K562 (cell line): ENCODE measurements around the gene DNAJC25. TPM values are rescaled to one million over a fixed set of nuclear protein-coding genes. Genes with fewer than 3 reads are reported as not detected.

Experiments
- ATAC-seq: fragments of 200-7000 bp; cut with Tn5 transposase; 3 replicates; pipeline ENCODE4 v1.9.1; 2020; ENCODE audit warnings: moderate library complexity
- BruUV-seq: library from RNA; stranded (reverse); fragments of 400-500 nt; replicated peaks from 2 replicates; lab custom pipeline; 2021; lab: Mats Ljungman, UMichigan
- CTCF ChIA-PET: fragments of 300-600 bp; formaldehyde crosslinking; extraction: SDS; loops from one replicate; lab custom pipeline; 2021; ENCODE audit warnings: low intra/inter-chr PET ratio; lab: Yijun Ruan, JAX
- POLR2A ChIA-PET: fragments of 300-600, 350-650 bp; sonication (Branson Sonifier 250); formaldehyde crosslinking; extraction: SDS; loops from one replicate; lab custom pipeline; 2021; ENCODE audit warnings: antibody characterized with exemption, inconsistent platforms; lab: Yijun Ruan, JAX
- DNase-seq, 4 experiments: peaks; one replicate each; pipeline versions ENCODE4 v3.0.0 to v3.0.0-alpha.2; 2011 to 2018; ENCODE audit warnings: low spot score in 3 of 4, mixed read lengths in 3 of 4; ENCODE audit errors: extremely low read depth in 1 of 4
- FAIRE-seq: peaks from 2 replicates; lab custom pipeline; 2011; peaks lifted over from hg19 to GRCh38; lab: Jason Lieb, UNC
- H2AFZ ChIP-seq: 2 replicates; pipeline ENCODE4 v1.6.0; 2011; ENCODE audit warnings: low read depth, low read length, control low read depth, inconsistent platforms
- H3K27ac ChIP-seq: fragments of 200-600 bp; 3 replicates; pipeline ENCODE4 v1.8.0; 2011; ENCODE audit warnings: low read depth, mild to moderate bottlenecking, control low read depth, inconsistent platforms, low read length, moderate library complexity, mixed read lengths; ENCODE audit errors: extremely low read depth
- H3K27me3 ChIP-seq, 2 experiments: fragments of 300-600 bp in 1 of 2; 2 replicates in 1 of 2; 3 replicates in 1 of 2; pipeline versions ENCODE4 v1.6.0 to v1.8.0; 2011; ENCODE audit warnings: inconsistent platforms in 2 of 2, low read length in 2 of 2, mild to moderate bottlenecking in 1 of 2, mixed read lengths in 1 of 2, moderate library complexity in 1 of 2; ENCODE audit not compliant: control insufficient read depth in 2 of 2, insufficient read depth in 2 of 2
- H3K36me3 ChIP-seq: fragments of 300-600 bp; 3 replicates; pipeline ENCODE4 v1.8.0; 2011; ENCODE audit warnings: mild to moderate bottlenecking, low read length, inconsistent platforms; ENCODE audit not compliant: control insufficient read depth, insufficient read depth
- H3K4me1 ChIP-seq, 2 experiments: fragments of 200-600 bp in 1 of 2; replicated peaks in 1 of 2; 2 replicates in 1 of 2; 3 replicates in 1 of 2; pipeline versions ENCODE4 v1.5.1 to v1.8.0; 2011; ENCODE audit warnings: inconsistent platforms in 2 of 2, low read length in 2 of 2, mild to moderate bottlenecking in 1 of 2, mixed read lengths in 1 of 2, moderate library complexity in 1 of 2; ENCODE audit not compliant: control insufficient read depth in 2 of 2, insufficient read depth in 2 of 2
- H3K4me2 ChIP-seq: 2 replicates; pipeline ENCODE4 v1.6.1; 2011; ENCODE audit warnings: low read length, control low read depth, inconsistent platforms, mixed read lengths; ENCODE audit not compliant: insufficient read depth
- H3K4me3 ChIP-seq: fragments of 200-600 bp; sonication (generic), shearing (Covaris generic); 2 replicates; pipeline ENCODE4 v1.5.1; 2016; ENCODE audit warnings: control low read depth, inconsistent platforms
- H3K79me2 ChIP-seq: fragments of 200-600 bp; 3 replicates; pipeline ENCODE4 v1.8.0; 2011; ENCODE audit warnings: low read length, inconsistent platforms; ENCODE audit not compliant: control insufficient read depth, insufficient read depth
- H3K9ac ChIP-seq, 2 experiments: 2 replicates each; pipeline versions ENCODE4 v1.6.0 to v1.6.1; 2011; ENCODE audit warnings: low read depth in 2 of 2, low read length in 2 of 2, control low read depth in 1 of 2, inconsistent platforms in 1 of 2, mild to moderate bottlenecking in 1 of 2, mixed read lengths in 1 of 2; ENCODE audit not compliant: insufficient read depth in 1 of 2
- H3K9me1 ChIP-seq: one replicate; pipeline ENCODE4 v1.6.0; 2011; ENCODE audit warnings: inconsistent platforms, mild to moderate bottlenecking, low read length, moderate library complexity; ENCODE audit not compliant: control insufficient read depth, insufficient read depth
- H3K9me3 ChIP-seq: replicated peaks from 2 replicates; pipeline ENCODE4 v1.5.1; 2011; ENCODE audit warnings: low read depth, low read length, inconsistent platforms; ENCODE audit not compliant: control insufficient read depth, insufficient read depth
- H4K20me1 ChIP-seq: replicated peaks from 2 replicates; pipeline ENCODE4 v1.6.1; 2011; ENCODE audit warnings: low read length, inconsistent platforms, mixed read lengths; ENCODE audit not compliant: control insufficient read depth, insufficient read depth
- DEAF1 ChIP-seq: fragments of 450-650 bp; formaldehyde crosslinking; IDR thresholded peaks from 2 replicates; pipeline ENCODE4 v1.4.0; 2020; ENCODE audit warnings: mild to moderate bottlenecking, moderate library complexity
- TRIM28 ChIP-seq: fragments of 450-650 bp; IDR thresholded peaks from 2 replicates; pipeline ENCODE4 v1.6.1; 2017
- ZNF318 ChIP-seq, 2 experiments: fragments of 450-650 bp; IDR thresholded peaks; 2 replicates each; pipeline ENCODE4 v1.6.1; 2016; ENCODE audit warnings: mild to moderate bottlenecking in 2 of 2, borderline replicate concordance in 1 of 2, low read depth in 1 of 2, moderate library complexity in 1 of 2
- WGBS: fragments of 100-300 bp; shearing (Covaris generic); methylation state at CpG from one replicate; pipeline ENCODE4 v1.1.6; 2016; ENCODE audit warnings: low coverage, mixed read lengths; ENCODE audit not compliant: insufficient coverage; ENCODE audit errors: missing lambda C conversion rate; 5-methylcytosine and 5-hydroxymethylcytosine counted together
- in situ Hi-C: fragments of 300-500 bp; cut with MboI; formaldehyde crosslinking; loops from 4 replicates; pipeline ENCODE4 v1.15.0; 2018; ENCODE audit warnings: inconsistent platforms, mixed read lengths
- intact Hi-C: fragments of 100-400 bp; cut with micrococcal nuclease; formaldehyde crosslinking; loops from 2 replicates; pipeline ENCODE4 v1.14.2; 2022
- polyA plus RNA-seq, 8 experiments: library from polyadenylated mRNA; depleted of rRNA in 4 of 8; stranded (reverse) in 5 of 8; unstranded in 3 of 8; fragments of >200 nt; fragmentation: Nextera tagmentation in 2 of 8; fragmentation: Illumina TruSeq in 1 of 8; extraction: Ambion mirVana in 2 of 8; extraction: Trizol in 1 of 8; gene quantifications; 2 replicates each; pipeline versions ENCODE4 v1.2.1 to v1.2.3, GENCODE V29; 2011 to 2014; ENCODE audit warnings: inconsistent platforms in 1 of 8, missing spikeins in 1 of 8
- total RNA-seq, 7 experiments: library from RNA; depleted of rRNA in 6 of 7; stranded (reverse); fragments of >200 nt in 6 of 7; fragmentation: Illumina TruSeq in 2 of 7; extraction: Trizol in 2 of 7; gene quantifications; 2 replicates each; pipeline versions ENCODE4 v1.2.1 to v1.2.3, GENCODE V29; 2011 to 2021; ENCODE audit warnings: low replicate concordance in 1 of 7

DNAJC25 gene
- total and polyA plus RNA-seq, 9 of the 15 experiments (the other 6 are each of a cell fraction or from before 2014, with no cell fraction given): 3.7 to 11.2 (median 7.1) TPM

- in situ Hi-C loops (no loop called here), intact Hi-C loops (no loop called here)
- Histone ChIP-seq H3K9me3 (no peaks in the 10 kb centered on the region), H3K9me1 (no peaks in the 10 kb centered on the region), H3K9ac (no peak overlapping the region), H3K4me2 (no peak overlapping the region), H3K79me2 (no peaks in the 10 kb centered on the region), H3K27ac (no peak overlapping the region), H3K27me3 (peaks cover 0 to 4% of the 10 kb centered on the region in 2 experiments; a peak in 1 of 5 replicates), H4K20me1 (no peaks in the 10 kb centered on the region), H3K4me1 (no peaks in the 10 kb centered on the region), H3K4me3 (no peak overlapping the region), H2AFZ (no peak overlapping the region), H3K36me3 (no peaks in the 10 kb centered on the region)
- POLR2A ChIA-PET: interaction anchor here (1.0 kb wide), 1 partner anchor 10 kb away, joined by 3 read pairs; no protein-coding TSS in a partner anchor
- FAIRE-seq: no peak
- CTCF ChIA-PET: no interaction called here
- DNase-seq: no peak
- BruUV-seq: no TSS peak
- WGBS: 2% methylated on average over 3 of the region's 3 CpGs
- no peak for ATAC-seq
- TF ChIP-seq TRIM28 (no peak), ZNF318 (IDR thresholded peaks at IDR 0.05; ENCODE audit: borderline replicate concordance in 1 of 2, low read depth in 1 of 2) (no peak), DEAF1 (CRISPR knock-in tag) (no peak)
Observed at GRCh38 chr9:111622626-111623025, 8.5 kb upstream of the DNAJC25 start.
